Keratinocyte (primary cell): ENCODE results near the gene COL20A1. TPM values are rescaled to one million over a fixed set of nuclear protein-coding genes. Genes with fewer than 3 reads are reported as not detected.

Source experiments
- DNase-seq: peaks from one replicate; pipeline ENCODE4 v3.0.0-alpha.2; 2011; ENCODE audit warnings: low read depth, missing footprints, low spot score
- FAIRE-seq: peaks from 2 replicates; lab custom pipeline; 2011; peaks lifted over from hg19 to GRCh38; lab: Jason Lieb, UNC
- H2AFZ ChIP-seq: 2 replicates; pipeline ENCODE4 v1.6.0; 2012; ENCODE audit warnings: low read length, control low read depth, inconsistent platforms; ENCODE audit not compliant: control insufficient read depth
- H3K27ac ChIP-seq: 2 replicates; pipeline ENCODE4 v1.5.1; 2011; ENCODE audit warnings: low read length; ENCODE audit not compliant: control insufficient read depth, insufficient read depth
- H3K27me3 ChIP-seq: 3 replicates; pipeline ENCODE4 v1.6.0; 2011; ENCODE audit warnings: low read length; ENCODE audit not compliant: control insufficient read depth, insufficient read depth; ENCODE audit errors: extremely low read depth
- H3K36me3 ChIP-seq, 2 experiments: 2 replicates in 1 of 2; 3 replicates in 1 of 2; pipeline ENCODE4 v1.5.1; 2011; ENCODE audit warnings: low read length in 2 of 2, mild to moderate bottlenecking in 1 of 2; ENCODE audit not compliant: control insufficient read depth in 2 of 2, insufficient read depth in 2 of 2; ENCODE audit errors: extremely low read depth in 1 of 2
- H3K4me1 ChIP-seq: 3 replicates; pipeline ENCODE4 v1.5.1; 2011; ENCODE audit warnings: low read length; ENCODE audit not compliant: control insufficient read depth, insufficient read depth; ENCODE audit errors: extremely low read depth
- H3K4me2 ChIP-seq: 3 replicates; pipeline ENCODE4 v1.6.0; 2011; ENCODE audit warnings: low read depth, low read length; ENCODE audit not compliant: control insufficient read depth, insufficient read depth; ENCODE audit errors: extremely low read depth
- H3K4me3 ChIP-seq, 3 experiments: fragments of 200-600 bp in 1 of 3; sonication (generic) in 1 of 3; 2 replicates in 2 of 3; 3 replicates in 1 of 3; pipeline ENCODE4 v1.5.1; 2011 to 2016; ENCODE audit warnings: low read length in 3 of 3, mild to moderate bottlenecking in 3 of 3, control low read depth in 2 of 3, inconsistent platforms in 1 of 3, low read depth in 1 of 3, mixed read lengths in 1 of 3, mixed run types in 1 of 3, moderate library complexity in 1 of 3; ENCODE audit not compliant: control insufficient read depth in 2 of 3, insufficient read depth in 2 of 3; ENCODE audit errors: extremely low read depth in 1 of 3
- H3K79me2 ChIP-seq: 2 replicates; pipeline ENCODE4 v1.6.0; 2012; ENCODE audit warnings: low read length; ENCODE audit not compliant: control insufficient read depth, insufficient read depth
- H3K9ac ChIP-seq: 3 replicates; pipeline ENCODE4 v1.6.0; 2011; ENCODE audit warnings: low read length; ENCODE audit not compliant: control insufficient read depth, insufficient read depth; ENCODE audit errors: extremely low read depth
- H3K9me1 ChIP-seq: 3 replicates; pipeline ENCODE4 v1.6.0; 2011; ENCODE audit warnings: low read length; ENCODE audit not compliant: control insufficient read depth, insufficient read depth; ENCODE audit errors: extremely low read depth
- H3K9me3 ChIP-seq: 2 replicates; pipeline ENCODE4 v1.5.1; 2012; ENCODE audit warnings: low read depth, low read length; ENCODE audit not compliant: control insufficient read depth
- H4K20me1 ChIP-seq: 3 replicates; pipeline ENCODE4 v1.6.0; 2011; ENCODE audit warnings: low read length; ENCODE audit not compliant: control insufficient read depth, insufficient read depth; ENCODE audit errors: extremely low read depth
- EZH2 ChIP-seq: IDR thresholded peaks from one replicate; pipeline ENCODE4 v1.6.1; 2012; ENCODE audit warnings: inconsistent platforms, mild to moderate bottlenecking, low read length, moderate library complexity
- dilution Hi-C: fragments of 300-500 bp; cut with MboI; formaldehyde crosslinking; loops from one replicate; pipeline ENCODE4 v1.7.0; 2020; ENCODE audit warnings: low sequenced_read_pairs; ENCODE audit not compliant: extremely low pct_ligation_motif_present
- polyA plus RNA-seq, 5 experiments: library from polyadenylated mRNA; depleted of rRNA in 3 of 5; stranded (reverse) in 3 of 5; stranded (forward) in 1 of 5; unstranded in 1 of 5; fragments of >200 nt; gene quantifications; 1 replicate in 1 of 5; 2 replicates in 3 of 5; 3 replicates in 1 of 5; pipeline versions ENCODE4 v1.2.1 to v1.2.3, GENCODE V29; 2011 to 2012; ENCODE audit warnings: missing spikeins in 2 of 5, low read depth in 1 of 5, low replicate concordance in 1 of 5
- TF ChIP-seq, protein P1 (sequence below), 3 experiments: IDR thresholded peaks in 1 of 3; conservative IDR thresholded peaks in 1 of 3; optimal IDR thresholded peaks in 1 of 3; 2 replicates in 2 of 3; 3 replicates in 1 of 3; pipeline versions ENCODE3 to v1.5.1; 2011; ENCODE audit warnings: low read length in 3 of 3, mild to moderate bottlenecking in 3 of 3, moderate library complexity in 2 of 3, control low read depth in 1 of 3, inconsistent platforms in 1 of 3; ENCODE audit not compliant: insufficient read depth in 2 of 3; ENCODE audit errors: extremely low read depth in 1 of 3

Gene COL20A1
- polyA plus RNA-seq, 1 donor (not counting 4 experiments of a cell fraction or from before 2014, with no cell fraction given): not detected

DNA sequence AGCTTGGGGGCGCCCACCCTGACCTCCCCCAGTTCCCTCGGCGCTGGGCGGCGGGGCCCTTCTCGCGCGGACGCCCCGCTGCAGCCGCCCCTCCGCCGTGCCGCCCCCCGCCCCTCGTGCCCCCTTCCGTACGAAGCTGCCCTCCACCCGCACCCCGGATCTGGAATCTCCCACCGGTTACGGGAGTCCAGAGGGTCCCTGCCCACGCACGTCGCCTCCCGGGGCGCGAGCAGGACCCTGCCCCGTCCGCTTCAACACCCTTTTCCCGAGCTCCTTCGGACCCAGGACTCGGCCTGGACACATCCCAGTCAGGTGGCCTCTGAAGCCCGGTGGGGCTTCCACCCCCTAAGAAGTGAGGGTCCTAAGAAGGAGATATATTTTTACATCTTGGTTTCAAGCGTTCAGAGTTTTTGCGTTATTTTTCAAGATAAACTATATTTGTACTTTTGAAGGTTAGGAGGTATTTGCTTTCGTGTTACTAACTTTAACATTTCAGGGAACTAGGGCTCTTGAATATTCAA lies 19.9 kb upstream of the COL20A1 start:
- Histone ChIP-seq H3K4me3 (peak overlapping the region; percentile 61 to 97 (median 91)), H3K4me1 (peaks cover 21% of the 10 kb centered on the region), H3K9me3 (no peaks in the 10 kb centered on the region), H3K4me2 (peak overlapping the region; percentile 94), H4K20me1 (peaks cover 13% of the 10 kb centered on the region), H3K9ac (peak overlapping the region; percentile 90), H2AFZ (no peak overlapping the region), H3K79me2 (peaks cover 51% of the 10 kb centered on the region), H3K27ac (peak overlapping the region; percentile 75), H3K36me3 (peaks cover 14 to 24% of the 10 kb centered on the region in 2 experiments), H3K9me1 (peaks cover 2% of the 10 kb centered on the region), H3K27me3 (no peaks in the 10 kb centered on the region)
- dilution Hi-C loops: no loop called here
- FAIRE-seq (no peak), DNase-seq (no peak)
- TF ChIP-seq, protein P1, sequence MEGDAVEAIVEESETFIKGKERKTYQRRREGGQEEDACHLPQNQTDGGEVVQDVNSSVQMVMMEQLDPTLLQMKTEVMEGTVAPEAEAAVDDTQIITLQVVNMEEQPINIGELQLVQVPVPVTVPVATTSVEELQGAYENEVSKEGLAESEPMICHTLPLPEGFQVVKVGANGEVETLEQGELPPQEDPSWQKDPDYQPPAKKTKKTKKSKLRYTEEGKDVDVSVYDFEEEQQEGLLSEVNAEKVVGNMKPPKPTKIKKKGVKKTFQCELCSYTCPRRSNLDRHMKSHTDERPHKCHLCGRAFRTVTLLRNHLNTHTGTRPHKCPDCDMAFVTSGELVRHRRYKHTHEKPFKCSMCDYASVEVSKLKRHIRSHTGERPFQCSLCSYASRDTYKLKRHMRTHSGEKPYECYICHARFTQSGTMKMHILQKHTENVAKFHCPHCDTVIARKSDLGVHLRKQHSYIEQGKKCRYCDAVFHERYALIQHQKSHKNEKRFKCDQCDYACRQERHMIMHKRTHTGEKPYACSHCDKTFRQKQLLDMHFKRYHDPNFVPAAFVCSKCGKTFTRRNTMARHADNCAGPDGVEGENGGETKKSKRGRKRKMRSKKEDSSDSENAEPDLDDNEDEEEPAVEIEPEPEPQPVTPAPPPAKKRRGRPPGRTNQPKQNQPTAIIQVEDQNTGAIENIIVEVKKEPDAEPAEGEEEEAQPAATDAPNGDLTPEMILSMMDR (optimal IDR thresholded peaks at IDR 0.05 in 1 of 3, IDR thresholded peaks at IDR 0.05 in 1 of 3, conservative IDR thresholded peaks at IDR 0.05 in 1 of 3; ENCODE audit: extremely low read depth in 1 of 3, insufficient read depth in 2 of 3, low read length in 3 of 3): no peak
- no peak for TF ChIP-seq EZH2

DNA sequence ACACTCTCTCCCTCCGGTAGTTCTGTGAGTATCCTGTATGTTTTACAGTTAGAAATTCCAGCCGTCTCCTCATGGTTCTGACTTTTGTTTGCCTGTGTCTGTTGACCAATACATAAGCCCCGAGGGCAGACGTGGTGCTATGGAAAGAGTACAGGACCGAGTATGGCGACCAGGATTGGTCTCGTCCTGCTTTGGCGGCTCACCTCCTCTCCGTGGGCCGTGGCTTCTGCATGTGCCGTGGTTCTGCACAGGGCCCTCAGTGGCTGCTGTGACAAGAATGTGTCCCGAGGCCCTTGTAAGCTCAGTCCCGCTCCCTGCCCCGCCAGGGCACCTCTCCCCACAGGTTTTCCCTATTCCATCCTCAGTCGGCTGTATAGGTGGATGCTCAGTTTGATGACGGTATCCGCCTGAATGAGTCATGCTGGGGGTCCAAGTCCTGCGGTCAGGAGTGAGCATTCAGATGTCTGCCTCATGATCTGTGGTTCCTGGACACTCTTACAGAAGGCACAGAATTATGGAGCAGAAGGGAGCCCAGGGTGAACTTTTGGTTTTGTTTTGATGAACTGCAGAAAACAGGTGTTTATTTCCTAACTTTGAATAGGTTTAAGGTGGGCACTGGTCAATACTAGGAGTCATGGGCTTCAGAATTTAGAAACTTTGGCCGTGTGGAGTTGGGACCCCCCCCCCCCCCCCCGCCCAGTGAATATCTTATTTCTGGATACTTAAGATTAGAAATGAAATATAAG lies 19.2 kb upstream of the COL20A1 start:
- Histone ChIP-seq H3K9ac (peak overlapping the region; percentile 90), H3K36me3 (peaks cover 17 to 24% of the 10 kb centered on the region in 2 experiments), H3K4me1 (peaks cover 17% of the 10 kb centered on the region), H3K9me1 (peaks cover 2% of the 10 kb centered on the region), H4K20me1 (peaks cover 13% of the 10 kb centered on the region), H3K4me3 (peak overlapping the region; percentile 61 to 97 (median 91)), H2AFZ (no peak overlapping the region), H3K27me3 (no peaks in the 10 kb centered on the region), H3K27ac (peak overlapping the region; percentile 75), H3K9me3 (no peaks in the 10 kb centered on the region), H3K4me2 (peak overlapping the region; percentile 94), H3K79me2 (peaks cover 51% of the 10 kb centered on the region)
- dilution Hi-C loops: no loop called here
- DNase-seq: no peak
- TF ChIP-seq, protein P1 (optimal IDR thresholded peaks at IDR 0.05 in 1 of 3, IDR thresholded peaks at IDR 0.05 in 1 of 3, conservative IDR thresholded peaks at IDR 0.05 in 1 of 3; ENCODE audit: extremely low read depth in 1 of 3, insufficient read depth in 2 of 3, low read length in 3 of 3): no peak
- TF ChIP-seq EZH2: no peak
- FAIRE-seq: no peak
